HCT116 (cell line): ENCODE results near the gene MAPKAPK3.

Source experiments
- CTCF ChIP-seq, 3 experiments: fragments of 200-600 bp in 1 of 3; sonication (generic) in 1 of 3; IDR thresholded peaks in 2 of 3; conservative IDR thresholded peaks in 1 of 3; 2 replicates each; pipeline ENCODE4 v1.5.1; 2012 to 2017; ENCODE audit warnings: low read depth in 2 of 3, low read length in 2 of 3, antibody characterized with exemption in 1 of 3, borderline replicate concordance in 1 of 3, control low read depth in 1 of 3, mild to moderate bottlenecking in 1 of 3, mixed read lengths in 1 of 3, mixed run types in 1 of 3, moderate library complexity in 1 of 3; ENCODE audit not compliant: insufficient read depth in 1 of 3
- EZH2 ChIP-seq: fragments of 200-600 bp; sonication (generic); IDR thresholded peaks from 2 replicates; pipeline ENCODE4 v1.6.1; 2017; ENCODE audit warnings: antibody characterized with exemption, mixed run types
- MAX ChIP-seq: IDR thresholded peaks from 2 replicates; pipeline ENCODE4 v1.6.1; 2012
- POLR2A ChIP-seq: IDR thresholded peaks from 2 replicates; pipeline ENCODE4 v1.7.0; 2011; ENCODE audit warnings: borderline replicate concordance; ENCODE audit not compliant: insufficient read depth, insufficient read length; ENCODE audit errors: extremely low read depth

- TF ChIP-seq EZH2 (no peak), CTCF (IDR thresholded peaks at IDR 0.05 in 2 of 3, conservative IDR thresholded peaks at IDR 0.05 in 1 of 3; ENCODE audit: borderline replicate concordance in 1 of 3, insufficient read depth in 1 of 3, low read depth in 2 of 3, low read length in 2 of 3) (no peak), POLR2A (no peak), MAX (no peak)
Observed at GRCh38 chr3:50623840-50624474, 7.0 kb downstream of the MAPKAPK3 start.
